PFSK-1 (cell line): ENCODE results near the gene KIAA0232.

Experiments used
- FOXP2 ChIP-seq: optimal IDR thresholded peaks from 2 replicates; pipeline ENCODE3; 2011; ENCODE audit warnings: borderline replicate concordance, control low read depth, inconsistent platforms; ENCODE audit not compliant: insufficient read depth; ENCODE audit errors: extremely low read length, extremely low read depth
- POLR2AphosphoS5 ChIP-seq: IDR thresholded peaks from 2 replicates; pipeline ENCODE4 v1.6.1; 2012; ENCODE audit warnings: low read depth, mild to moderate bottlenecking, control low read depth, low read length, moderate library complexity
- SIN3A ChIP-seq: IDR thresholded peaks from 2 replicates; pipeline ENCODE4 v1.6.1; 2012; ENCODE audit warnings: mild to moderate bottlenecking, low read length, moderate library complexity, borderline replicate concordance; ENCODE audit not compliant: insufficient read depth
- TAF1 ChIP-seq: IDR thresholded peaks from 2 replicates; pipeline ENCODE4 v1.6.1; 2012; ENCODE audit warnings: low read length, control low read depth, borderline replicate concordance; ENCODE audit not compliant: insufficient read depth
- TF ChIP-seq, protein P1 (sequence below), 2 experiments: IDR thresholded peaks; 2 replicates each; pipeline versions ENCODE4 v1.6.1 to v1.8.0; 2011 to 2012; ENCODE audit warnings: low read depth in 2 of 2, low read length in 2 of 2, control low read depth in 1 of 2, inconsistent platforms in 1 of 2, mild to moderate bottlenecking in 1 of 2, moderate library complexity in 1 of 2; ENCODE audit not compliant: insufficient read depth in 1 of 2

The KIAA0232 gene

DNA sequence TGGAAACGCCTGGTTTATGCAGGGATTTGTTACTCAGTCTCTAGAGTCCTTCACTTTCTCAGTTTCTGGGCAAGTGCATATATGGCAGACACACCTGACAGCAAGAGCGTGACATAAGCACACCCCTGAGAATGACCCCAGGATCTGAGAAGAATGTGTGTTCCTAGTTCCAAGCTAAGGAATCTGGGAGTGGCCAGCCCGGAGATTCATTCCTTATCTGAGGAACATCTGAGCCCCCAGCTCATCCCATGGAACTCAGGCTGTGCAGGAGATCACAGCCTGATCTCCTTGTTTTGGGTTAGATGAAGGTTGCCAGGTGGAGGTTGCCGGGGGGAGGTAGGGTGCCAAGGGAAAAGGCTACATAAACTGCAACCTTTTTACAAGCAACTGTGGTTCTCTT, 23.8 kb upstream of the KIAA0232 start:
- TF ChIP-seq TAF1, result no peak
- TF ChIP-seq POLR2AphosphoS5, result no peak
- no peak for TF ChIP-seq FOXP2
- TF ChIP-seq, protein P1, sequence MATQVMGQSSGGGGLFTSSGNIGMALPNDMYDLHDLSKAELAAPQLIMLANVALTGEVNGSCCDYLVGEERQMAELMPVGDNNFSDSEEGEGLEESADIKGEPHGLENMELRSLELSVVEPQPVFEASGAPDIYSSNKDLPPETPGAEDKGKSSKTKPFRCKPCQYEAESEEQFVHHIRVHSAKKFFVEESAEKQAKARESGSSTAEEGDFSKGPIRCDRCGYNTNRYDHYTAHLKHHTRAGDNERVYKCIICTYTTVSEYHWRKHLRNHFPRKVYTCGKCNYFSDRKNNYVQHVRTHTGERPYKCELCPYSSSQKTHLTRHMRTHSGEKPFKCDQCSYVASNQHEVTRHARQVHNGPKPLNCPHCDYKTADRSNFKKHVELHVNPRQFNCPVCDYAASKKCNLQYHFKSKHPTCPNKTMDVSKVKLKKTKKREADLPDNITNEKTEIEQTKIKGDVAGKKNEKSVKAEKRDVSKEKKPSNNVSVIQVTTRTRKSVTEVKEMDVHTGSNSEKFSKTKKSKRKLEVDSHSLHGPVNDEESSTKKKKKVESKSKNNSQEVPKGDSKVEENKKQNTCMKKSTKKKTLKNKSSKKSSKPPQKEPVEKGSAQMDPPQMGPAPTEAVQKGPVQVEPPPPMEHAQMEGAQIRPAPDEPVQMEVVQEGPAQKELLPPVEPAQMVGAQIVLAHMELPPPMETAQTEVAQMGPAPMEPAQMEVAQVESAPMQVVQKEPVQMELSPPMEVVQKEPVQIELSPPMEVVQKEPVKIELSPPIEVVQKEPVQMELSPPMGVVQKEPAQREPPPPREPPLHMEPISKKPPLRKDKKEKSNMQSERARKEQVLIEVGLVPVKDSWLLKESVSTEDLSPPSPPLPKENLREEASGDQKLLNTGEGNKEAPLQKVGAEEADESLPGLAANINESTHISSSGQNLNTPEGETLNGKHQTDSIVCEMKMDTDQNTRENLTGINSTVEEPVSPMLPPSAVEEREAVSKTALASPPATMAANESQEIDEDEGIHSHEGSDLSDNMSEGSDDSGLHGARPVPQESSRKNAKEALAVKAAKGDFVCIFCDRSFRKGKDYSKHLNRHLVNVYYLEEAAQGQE (IDR thresholded peaks at IDR 0.05; ENCODE audit: insufficient read depth in 1 of 2, low read depth in 2 of 2, low read length in 2 of 2), result no peak
- no peak for TF ChIP-seq SIN3A

DNA sequence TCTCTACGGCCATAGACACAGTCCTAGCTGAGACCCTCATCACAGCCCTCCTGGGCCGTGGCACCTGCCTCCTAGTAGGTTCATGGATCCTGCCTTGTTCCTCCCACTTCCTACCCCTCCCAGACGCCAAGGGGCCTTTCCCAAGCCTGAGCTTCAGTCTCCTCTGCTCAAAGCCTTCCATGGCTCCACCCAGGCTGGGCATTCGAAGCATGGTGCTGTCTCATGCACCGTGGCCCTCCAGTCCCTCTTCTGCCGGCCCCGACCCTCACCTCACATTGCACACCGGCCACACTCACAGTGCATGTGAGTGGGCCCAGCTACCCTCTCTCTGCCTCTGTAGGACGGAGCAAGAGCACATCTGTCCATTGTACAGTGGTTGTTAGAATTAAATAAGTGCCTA, 21.7 kb upstream of the KIAA0232 start:
- no peak for TF ChIP-seq SIN3A
- TF ChIP-seq FOXP2, result no peak
- TF ChIP-seq TAF1, result no peak
- TF ChIP-seq, protein P1 (IDR thresholded peaks at IDR 0.05; ENCODE audit: insufficient read depth in 1 of 2, low read depth in 2 of 2, low read length in 2 of 2), result no peak
- no peak for TF ChIP-seq POLR2AphosphoS5

DNA sequence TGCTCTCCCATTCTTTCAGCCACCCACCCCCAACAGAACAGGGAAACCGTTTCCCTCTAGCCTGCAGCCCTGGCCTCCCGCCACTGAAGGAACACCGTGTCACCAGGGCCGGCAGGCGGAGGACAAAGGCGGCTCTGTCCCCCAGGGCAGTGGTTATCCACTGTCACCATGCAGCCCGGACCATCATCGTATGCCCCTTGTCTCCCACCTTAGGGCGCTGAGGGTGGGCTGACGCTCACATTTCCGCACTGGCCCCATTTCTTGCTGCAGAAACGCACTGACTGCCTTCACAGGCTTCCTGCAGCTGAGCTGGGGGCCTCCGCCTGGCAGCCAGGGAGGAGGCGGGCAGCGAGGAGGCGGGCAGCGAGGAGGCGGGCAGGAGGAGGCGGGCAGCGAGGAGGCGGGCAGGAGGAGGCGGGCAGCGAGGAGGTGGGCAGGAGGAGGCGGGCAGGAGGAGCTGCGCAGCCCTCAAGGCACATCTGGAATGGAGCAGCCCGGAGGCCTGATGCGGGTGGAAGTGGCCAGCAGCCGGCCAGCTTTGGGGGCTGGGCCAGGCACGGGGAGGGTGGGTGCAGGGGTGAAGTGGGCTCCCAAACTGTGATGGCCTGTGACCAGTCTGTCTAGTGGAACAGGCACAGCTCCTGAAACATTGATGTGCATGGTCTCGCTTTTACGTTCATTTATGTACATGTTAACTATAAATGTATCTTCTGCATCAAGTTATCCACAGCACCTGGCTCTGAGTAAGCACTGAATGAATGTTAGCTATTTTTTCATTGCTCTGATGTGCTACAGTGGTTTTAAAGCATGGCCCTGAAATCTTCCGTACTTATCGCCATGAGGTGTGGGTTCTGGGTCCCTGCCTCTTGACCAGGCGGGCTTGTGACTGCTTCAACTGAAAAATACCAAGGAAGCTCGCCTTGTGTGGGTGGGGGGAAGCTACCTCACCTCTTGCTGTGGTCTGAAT, 20.6 kb upstream of the KIAA0232 start:
- no peak for TF ChIP-seq POLR2AphosphoS5
- no peak for TF ChIP-seq FOXP2
- no peak for TF ChIP-seq TAF1
- TF ChIP-seq SIN3A, result no peak
- TF ChIP-seq, protein P1 (IDR thresholded peaks at IDR 0.05; ENCODE audit: insufficient read depth in 1 of 2, low read depth in 2 of 2, low read length in 2 of 2), result no peak

DNA sequence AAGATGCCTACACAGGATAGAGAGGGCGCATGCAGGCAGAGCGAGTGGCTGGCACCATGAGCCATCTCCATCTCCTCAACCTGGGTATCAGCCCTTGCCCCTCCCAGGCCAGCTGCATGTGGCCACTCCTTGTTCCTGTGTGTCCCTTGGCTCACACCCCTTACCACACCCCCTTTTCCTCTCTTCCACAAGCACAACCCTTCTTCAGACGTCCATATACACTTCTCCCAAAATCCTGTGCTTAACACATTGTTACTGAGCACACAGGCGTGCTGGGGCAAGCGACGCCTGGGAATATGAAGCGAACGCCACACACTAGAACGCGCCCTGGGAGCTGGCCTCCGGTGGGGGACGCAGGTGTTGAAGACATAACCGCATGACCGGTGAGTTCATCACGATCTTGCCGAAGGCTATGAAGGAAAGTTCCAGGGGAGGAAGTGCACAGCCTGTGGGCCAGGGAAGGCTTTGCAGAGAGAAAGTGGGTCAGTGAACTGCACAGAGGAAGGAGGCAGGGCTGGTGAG, 19.1 kb upstream of the KIAA0232 start:
- TF ChIP-seq POLR2AphosphoS5 (no peak), SIN3A (no peak)

DNA sequence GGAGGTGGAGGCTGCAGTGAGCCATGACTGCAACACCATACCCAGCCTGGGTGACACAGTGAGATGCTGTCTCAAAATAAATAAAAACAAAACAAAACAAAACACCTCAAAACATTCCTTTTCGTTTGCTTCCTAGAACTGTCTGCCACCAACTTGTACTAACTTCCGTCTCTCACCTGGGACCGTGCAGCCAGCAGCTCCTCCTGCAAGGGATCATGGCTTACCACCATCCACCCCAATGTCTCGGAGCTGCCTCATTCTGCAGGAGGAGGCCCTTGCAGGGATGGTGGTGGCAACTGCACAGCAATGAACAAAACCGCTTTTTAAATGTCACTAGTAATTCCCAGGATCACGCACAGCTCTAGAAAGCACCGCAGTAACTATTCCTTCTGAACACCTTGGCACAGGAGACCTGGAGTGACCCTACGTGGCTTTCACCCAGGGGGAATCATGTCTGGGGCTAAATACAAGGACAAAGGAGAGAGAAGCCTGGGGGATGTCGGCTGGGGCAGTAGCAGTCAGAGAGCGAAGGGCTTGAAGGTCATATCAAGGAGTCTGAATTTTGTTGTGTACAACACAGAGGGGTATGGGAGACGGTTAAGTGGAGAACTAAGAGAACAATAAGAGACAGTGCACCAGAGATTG, 17.4 kb upstream of the KIAA0232 start:
- TF ChIP-seq POLR2AphosphoS5 (no peak), TAF1 (no peak), FOXP2 (no peak), SIN3A (no peak)
- TF ChIP-seq, protein P1 (IDR thresholded peaks at IDR 0.05; ENCODE audit: insufficient read depth in 1 of 2, low read depth in 2 of 2, low read length in 2 of 2), result no peak
